Colon (tissue), 2 donors: Measurements from ENCODE around the gene PPP1R3F.
"Not testable (repeated sequence)": the region's sequence is repeated elsewhere in the genome, so short reads cannot be mapped to it uniquely, and the experiment has no call there.

ENCODE experiments used
- FAIRE-seq: peaks from 2 replicates; lab custom pipeline; 2012; peaks lifted over from hg19 to GRCh38; lab: Jason Lieb, UNC
- donor health status: control.
- donor health status: control.

The PPP1R3F gene

GRCh38 chrX:49276207-49276606, 6.6 kb downstream of the PPP1R3F start:
- FAIRE-seq = no peak

- no peak for FAIRE-seq
Measured at GRCh38 chrX:49276671-49277534, 7.3 kb downstream of the PPP1R3F start.

- FAIRE-seq = no peak
Measured at GRCh38 chrX:49277535-49277830, 7.9 kb downstream of the PPP1R3F start.

DNA sequence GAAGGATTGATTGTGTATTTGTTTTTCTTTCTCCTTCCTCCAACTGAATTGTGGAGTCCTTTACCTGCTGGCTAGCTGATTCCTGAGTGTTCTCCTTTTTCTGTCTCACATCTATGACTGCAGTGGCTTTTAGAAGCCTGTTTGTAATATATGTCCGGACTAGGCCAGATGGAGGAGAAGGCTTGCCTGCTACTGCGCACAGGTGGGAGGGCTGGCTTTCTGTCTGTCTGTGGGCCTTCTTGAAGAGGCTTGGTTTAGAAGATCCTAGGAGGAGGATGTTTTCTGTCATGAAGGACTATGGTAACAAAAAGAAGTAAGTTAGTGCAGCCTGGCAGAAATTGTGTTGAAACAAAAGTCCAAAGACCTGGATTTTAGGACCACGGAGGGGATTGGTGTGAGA, 8.5 kb downstream of the PPP1R3F start:
- no peak for FAIRE-seq

GRCh38 chrX:49282647-49283011, 13.0 kb downstream of the PPP1R3F start:
- no peak for FAIRE-seq

- peak; percentile 73 for FAIRE-seq
Measured at GRCh38 chrX:49284212-49284611, 14.6 kb downstream of the PPP1R3F start.

DNA sequence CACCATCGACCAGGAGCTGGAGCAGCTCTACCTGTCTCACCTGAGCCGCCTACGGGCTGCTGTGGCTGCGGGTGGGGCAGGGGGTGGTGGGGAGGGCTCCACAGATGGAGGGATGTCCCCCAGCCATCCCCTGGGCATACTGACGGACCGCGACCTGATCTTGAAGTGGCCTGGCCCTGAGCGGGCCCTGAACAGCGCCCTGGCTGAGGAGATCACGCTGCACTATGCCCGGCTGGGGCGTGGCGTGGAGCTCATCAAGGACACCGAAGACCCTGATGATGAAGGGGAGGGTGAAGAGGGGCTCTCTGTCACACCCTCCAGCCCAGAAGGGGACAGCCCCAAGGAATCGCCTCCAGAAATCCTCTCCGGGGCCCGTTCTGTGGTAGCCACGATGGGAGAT, 16.5 kb downstream of the PPP1R3F start:
- FAIRE-seq = no peak

DNA sequence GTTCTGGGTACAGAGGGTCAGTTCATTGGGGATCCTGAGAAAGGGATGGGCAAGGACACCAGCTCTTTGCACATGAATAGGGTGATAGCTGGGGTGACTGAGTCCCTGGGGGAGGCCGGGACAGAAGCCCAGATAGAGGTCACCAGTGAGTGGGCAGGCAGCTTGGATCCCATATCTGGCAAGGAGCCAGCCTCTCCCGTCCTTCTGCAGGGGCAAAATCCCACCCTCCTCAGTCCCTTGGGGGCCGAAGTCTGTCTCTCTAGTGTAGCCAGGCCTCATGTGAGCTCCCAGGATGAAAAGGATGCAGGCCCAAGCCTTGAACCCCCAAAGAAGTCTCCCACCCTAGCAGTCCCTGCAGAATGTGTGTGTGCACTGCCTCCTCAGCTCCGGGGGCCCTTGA, 17.0 kb downstream of the PPP1R3F start:
- FAIRE-seq = no peak

DNA sequence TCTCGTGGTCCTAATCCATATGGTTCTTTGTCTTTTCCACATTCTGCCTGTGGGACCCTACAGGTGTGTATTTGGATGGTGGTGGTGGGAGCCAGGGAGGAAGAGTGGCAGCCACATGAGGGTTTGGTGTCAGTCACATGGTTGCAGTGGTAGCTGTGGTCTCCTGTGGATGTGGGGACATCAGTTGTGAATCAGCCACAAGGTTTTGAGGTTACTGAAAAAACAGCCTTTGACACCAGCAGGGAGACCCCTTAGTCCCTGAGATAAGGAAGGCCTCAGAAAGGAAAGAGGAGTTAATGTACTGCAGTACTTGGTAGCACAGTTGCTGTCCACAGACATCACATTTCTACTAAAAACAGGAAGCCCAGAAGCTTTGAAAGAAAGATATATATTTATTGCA, 18.1 kb downstream of the PPP1R3F start:
- FAIRE-seq = no peak

GRCh38 chrX:49290215-49290614, 20.6 kb downstream of the PPP1R3F start:
- no peak for FAIRE-seq

- FAIRE-seq = no peak
Measured at GRCh38 chrX:49291615-49292337, 22.2 kb downstream of the PPP1R3F start.

- no peak for FAIRE-seq
Measured at GRCh38 chrX:49292400-49293362, 23.1 kb downstream of the PPP1R3F start.

DNA sequence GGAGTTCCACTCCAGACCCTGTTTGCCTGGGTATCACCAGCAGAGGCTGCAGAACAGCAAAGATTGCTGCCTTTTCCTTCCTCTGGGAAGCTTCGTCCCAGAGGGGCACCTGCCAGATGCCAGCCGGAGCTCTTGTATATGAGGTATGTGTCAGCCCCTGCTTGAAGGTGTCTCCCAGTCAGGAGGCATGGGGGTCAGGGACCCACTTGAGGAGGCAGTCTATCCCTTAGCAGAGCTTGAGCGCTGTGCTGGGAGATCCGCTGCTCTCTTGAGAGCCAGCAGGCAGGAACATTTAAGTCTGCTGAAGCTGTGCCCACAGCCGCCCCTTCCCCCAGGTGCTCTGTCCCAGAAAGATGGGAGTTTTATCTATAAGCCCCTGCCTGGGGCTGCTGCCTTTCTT, 29.7 kb downstream of the PPP1R3F start:
- not testable (repeated sequence) for FAIRE-seq

- no peak for FAIRE-seq
Measured at GRCh38 chrX:49300703-49301102, 31.1 kb downstream of the PPP1R3F start.

DNA sequence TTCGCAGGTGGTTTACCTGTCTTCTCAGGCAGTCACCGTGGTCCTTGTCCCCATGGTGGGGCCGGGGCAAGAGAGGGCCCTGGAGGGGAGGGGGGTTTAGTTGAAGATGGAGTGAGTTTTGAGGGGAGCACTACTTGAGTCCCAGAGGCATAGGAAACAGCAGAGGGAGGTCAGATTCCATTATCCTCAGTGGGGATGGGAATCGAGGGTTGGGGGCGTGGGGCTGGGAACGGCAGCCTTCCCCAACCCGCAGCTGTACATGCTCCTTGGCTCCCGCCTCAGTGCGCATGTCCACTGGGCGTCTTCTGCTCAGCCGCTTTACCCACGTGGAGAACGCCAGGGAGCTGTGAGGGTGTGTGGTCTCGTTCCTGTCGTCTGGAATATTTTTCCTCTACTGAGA, 33.8 kb downstream of the PPP1R3F start, which contains the start of gene GAGE10:
TSS of gene GAGE10 (plus strand) at position 301 of the 400 bp plus-strand sequence. CDS start 1,214 bp downstream, outside the sequence.
- FAIRE-seq = no peak

DNA sequence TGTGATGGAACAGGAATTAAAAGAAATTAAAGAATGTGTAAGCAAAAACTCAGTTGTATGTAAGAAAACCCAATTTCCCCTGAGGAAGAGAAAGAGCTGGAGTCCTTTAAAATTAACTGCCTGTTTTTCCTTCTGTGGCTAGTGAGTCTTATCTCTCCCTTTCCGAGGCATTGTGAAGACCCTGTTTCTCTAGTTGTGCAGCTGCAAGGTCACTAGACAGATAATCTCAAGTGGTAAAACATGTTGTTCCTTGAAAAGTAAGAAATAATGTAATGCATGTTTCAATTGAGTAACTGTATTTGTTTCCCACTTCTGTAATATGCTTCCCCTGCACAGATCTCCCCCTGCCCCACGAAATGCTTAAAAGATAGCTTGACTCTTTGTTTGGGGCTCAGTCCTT, 38.2 kb downstream of the PPP1R3F start:
- not testable (repeated sequence) for FAIRE-seq

DNA sequence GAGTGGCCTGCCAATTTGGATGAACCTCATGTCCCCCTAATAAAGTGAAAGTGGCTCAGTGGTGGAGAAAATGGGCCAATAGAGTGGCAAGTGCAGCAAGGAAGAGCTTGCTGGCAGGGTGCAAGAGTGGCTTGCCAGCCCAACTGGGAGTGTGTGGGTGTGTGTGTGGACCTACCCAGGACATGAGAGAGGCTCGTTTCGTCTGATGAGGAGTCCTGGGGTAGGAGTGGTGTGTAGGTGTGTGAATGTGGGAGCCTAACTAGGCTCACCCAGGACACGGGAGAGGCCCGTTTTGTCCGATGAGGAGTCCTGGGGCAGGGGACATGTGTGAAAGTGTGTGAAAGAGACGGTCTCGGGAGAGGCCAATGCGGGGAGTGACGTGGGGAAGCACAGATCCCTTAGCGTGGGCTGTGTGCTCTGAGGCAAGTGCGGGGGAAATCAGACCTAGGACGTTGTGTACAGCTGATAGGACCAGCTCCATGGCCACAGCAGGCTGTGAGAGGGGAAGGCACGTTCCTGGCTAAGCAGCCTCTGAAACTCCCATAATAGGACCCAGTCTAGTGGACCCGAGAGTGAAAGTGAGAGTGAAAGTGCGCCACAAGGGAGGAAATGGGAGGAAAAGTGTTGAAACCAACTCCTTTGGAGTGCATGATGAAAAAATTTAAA, 39.1 kb downstream of the PPP1R3F start:
- no peak for FAIRE-seq

DNA sequence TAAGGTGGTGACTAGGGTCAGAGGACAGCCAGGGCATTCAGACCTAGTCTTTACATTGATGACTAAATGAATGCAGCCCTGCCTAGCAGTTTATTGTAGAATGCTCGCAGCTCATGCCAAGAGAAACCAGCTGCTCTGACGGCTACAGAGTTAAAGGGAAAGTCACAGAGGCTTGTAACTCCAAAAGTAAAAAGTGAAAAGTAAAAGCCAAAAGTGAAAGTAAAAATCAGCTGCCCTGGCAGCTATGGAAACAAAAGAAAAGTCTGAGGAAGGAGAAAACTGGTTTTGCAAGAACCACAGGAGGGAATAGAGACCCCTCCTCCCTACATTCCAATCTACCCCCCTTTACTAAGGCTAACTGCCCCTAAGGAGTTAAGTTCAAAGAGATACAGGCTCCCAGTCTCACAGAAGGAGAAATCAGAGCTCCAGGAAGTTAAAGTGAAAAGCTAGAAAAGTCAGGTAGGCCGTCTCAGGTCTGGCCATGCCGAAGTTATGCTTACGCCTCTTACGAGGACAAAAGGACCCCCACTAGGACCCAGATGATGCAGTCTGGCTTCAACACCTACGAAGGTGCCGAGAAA, 39.9 kb downstream of the PPP1R3F start:
- peak; percentile 77 for FAIRE-seq

DNA sequence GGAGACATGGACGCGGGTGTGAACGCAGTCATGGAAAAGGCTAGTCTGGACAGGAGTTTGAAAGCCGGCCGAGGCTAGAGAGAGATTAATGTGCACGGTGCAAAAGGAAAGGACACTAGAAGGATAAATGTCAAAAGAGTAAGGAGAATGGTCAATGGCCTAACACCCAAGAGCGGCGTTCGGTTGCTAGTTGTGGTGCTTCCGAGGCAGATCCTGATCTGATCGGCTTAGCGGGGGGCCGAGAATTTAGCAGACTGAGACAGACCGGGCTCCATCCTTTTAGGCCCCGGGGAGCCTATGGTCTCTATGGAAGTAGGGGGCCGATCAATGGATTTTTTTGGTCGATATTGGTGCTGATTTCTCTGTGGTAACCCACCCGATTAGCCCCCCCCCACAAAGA, 40.8 kb downstream of the PPP1R3F start:
- no peak for FAIRE-seq

- FAIRE-seq = no peak
Measured at GRCh38 chrX:49312176-49312575, 42.6 kb downstream of the PPP1R3F start.

GRCh38 chrX:49316085-49316484, 46.5 kb downstream of the PPP1R3F start:
- FAIRE-seq = no peak

- FAIRE-seq = not testable (repeated sequence)
Measured at GRCh38 chrX:49321737-49322136, 52.1 kb downstream of the PPP1R3F start, which contains the start of gene GAGE12J. GAGE12J (plus strand) TSS chrX:49322037; CDS start chrX:49323194, 1,157 bp downstream.
